SJCRH30 (cell line): ENCODE data around the gene EIF3C. TPM values are rescaled to one million over a fixed set of nuclear protein-coding genes. Genes with fewer than 3 reads are reported as not detected.
"Not testable (repeated sequence)": the region's sequence is repeated elsewhere in the genome, so short reads cannot be mapped to it uniquely, and the experiment has no call there.

Source experiments
- DNase-seq, 2 experiments: peaks; one replicate each; pipeline ENCODE4 v3.0.0-alpha.2; 2015 to 2020
- H3K27ac ChIP-seq: fragments of 250-450 bp; sonication (Bioruptor Pico); 2 replicates; pipeline ENCODE4 v1.5.1; 2020; ENCODE audit warnings: mild to moderate bottlenecking, moderate library complexity
- H3K27me3 ChIP-seq: fragments of 250-450 bp; sonication (Bioruptor Pico); 2 replicates; pipeline ENCODE4 v1.5.1; 2020; ENCODE audit warnings: mild to moderate bottlenecking, moderate library complexity
- H3K36me3 ChIP-seq: fragments of 250-450 bp; sonication (Bioruptor Pico); 2 replicates; pipeline ENCODE4 v1.5.1; 2020; ENCODE audit warnings: mild to moderate bottlenecking, moderate library complexity
- H3K4me1 ChIP-seq: fragments of 250-450 bp; sonication (Bioruptor Pico); 2 replicates; pipeline ENCODE4 v1.5.1; 2020; ENCODE audit warnings: mild to moderate bottlenecking, moderate library complexity
- H3K4me3 ChIP-seq: fragments of 250-450 bp; sonication (Bioruptor Pico); 2 replicates; pipeline ENCODE4 v1.5.1; 2020; ENCODE audit warnings: mild to moderate bottlenecking, moderate library complexity
- H3K9me3 ChIP-seq: fragments of 250-450 bp; sonication (Bioruptor Pico); replicated peaks from 2 replicates; pipeline ENCODE4 v1.5.1; 2020; ENCODE audit warnings: mild to moderate bottlenecking, moderate library complexity
- total RNA-seq: library from RNA; depleted of rRNA; stranded (reverse); fragments of >200 nt; shearing (Covaris generic); gene quantifications from 2 replicates; pipeline ENCODE4 v1.2.3, GENCODE V29; 2014; rRNA removed

The EIF3C gene
- 361 and 372 TPM in 2 replicates for total RNA-seq

GRCh38 chr16:28711220-28712083 is at the start of gene EIF3C:
EIF3C (plus strand) TSS chr16:28711464; CDS start chr16:28711687, 223 bp downstream.
- not testable (repeated sequence) for H3K4me3 ChIP-seq, H3K27ac ChIP-seq, DNase-seq, H3K36me3 ChIP-seq, H3K27me3 ChIP-seq, H3K4me1 ChIP-seq, H3K9me3 ChIP-seq

DNA sequence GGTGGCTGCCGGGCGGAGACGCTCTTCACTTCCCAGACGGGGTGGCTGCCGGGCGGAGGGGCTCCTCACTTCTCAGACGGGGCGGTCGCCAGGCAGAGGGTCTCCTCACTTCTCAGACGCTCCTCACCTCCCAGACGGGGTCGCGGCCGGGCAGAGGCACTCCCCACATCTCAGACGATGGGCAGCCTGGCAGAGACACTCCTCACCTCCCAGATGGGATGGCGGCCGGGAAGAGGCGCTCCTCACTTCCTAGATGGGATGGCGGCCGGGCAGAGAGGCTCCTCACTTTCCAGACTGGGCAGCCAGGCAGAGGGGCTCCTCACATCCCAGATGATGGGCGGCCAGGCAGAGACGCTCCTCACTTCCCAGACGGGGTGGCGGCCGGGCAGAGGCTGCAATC is 45.0 kb upstream of the EIF3C start:
- not testable (repeated sequence) for H3K27me3 ChIP-seq

GRCh38 chr16:28667480-28667879 is 43.8 kb upstream of the EIF3C start:
- DNase-seq, H3K4me3 ChIP-seq, H3K36me3 ChIP-seq, H3K27ac ChIP-seq, H3K4me1 ChIP-seq, H3K27me3 ChIP-seq, H3K9me3 ChIP-seq: not testable (repeated sequence)

More for the DNA sequence above, 45.0 kb upstream of the EIF3C start:
- not testable (repeated sequence) for H3K9me3 ChIP-seq, H3K4me1 ChIP-seq, H3K27ac ChIP-seq, H3K36me3 ChIP-seq, H3K4me3 ChIP-seq, DNase-seq

- not testable (repeated sequence) for H3K4me1 ChIP-seq, H3K9me3 ChIP-seq, DNase-seq, H3K27me3 ChIP-seq, H3K36me3 ChIP-seq, H3K4me3 ChIP-seq, H3K27ac ChIP-seq
Observed at GRCh38 chr16:28668199-28668598, 43.1 kb upstream of the EIF3C start.

DNA sequence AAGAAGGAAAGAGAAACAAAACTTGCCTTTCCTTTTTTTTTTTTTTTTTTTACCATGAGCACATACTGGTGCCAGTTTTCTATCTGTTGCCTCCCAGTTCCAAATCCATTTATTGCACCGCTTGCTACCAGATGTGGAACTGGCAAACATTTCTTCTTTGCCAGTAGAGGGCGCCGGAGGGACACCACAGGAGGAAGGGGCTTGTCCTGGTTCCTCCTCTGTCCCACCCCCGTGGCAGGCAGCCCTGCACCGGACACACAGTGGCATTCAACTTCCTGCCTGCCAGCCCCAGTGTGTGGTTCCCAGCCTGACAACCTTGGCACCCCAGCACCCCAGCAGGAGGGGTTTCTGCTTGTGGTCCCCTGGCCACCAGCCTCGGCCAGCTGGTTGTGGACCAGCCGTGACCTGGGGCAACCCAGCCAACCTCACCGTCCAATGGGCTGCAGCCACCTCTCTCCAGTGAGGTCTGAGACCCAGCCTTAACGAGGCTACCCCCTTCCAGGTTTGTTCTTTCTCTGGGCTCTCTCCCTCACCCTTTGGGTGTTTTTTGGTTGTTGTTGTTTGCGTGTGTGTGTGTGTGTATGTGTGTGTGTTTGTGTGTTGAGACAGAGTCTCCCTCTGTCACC is 22.8 kb upstream of the EIF3C start:
- not testable (repeated sequence) for H3K9me3 ChIP-seq, H3K4me1 ChIP-seq, H3K36me3 ChIP-seq, H3K27ac ChIP-seq, H3K4me3 ChIP-seq, H3K27me3 ChIP-seq, DNase-seq

GRCh38 chr16:28689425-28689824 is 21.8 kb upstream of the EIF3C start:
- H3K27ac ChIP-seq, DNase-seq, H3K9me3 ChIP-seq, H3K4me3 ChIP-seq, H3K27me3 ChIP-seq, H3K4me1 ChIP-seq, H3K36me3 ChIP-seq: not testable (repeated sequence)

- H3K4me1 ChIP-seq, DNase-seq, H3K27ac ChIP-seq, H3K4me3 ChIP-seq, H3K9me3 ChIP-seq, H3K27me3 ChIP-seq, H3K36me3 ChIP-seq: not testable (repeated sequence)
Observed at GRCh38 chr16:28691722-28692121, 19.5 kb upstream of the EIF3C start.

GRCh38 chr16:28693257-28693950 is 17.9 kb upstream of the EIF3C start:
- H3K4me1 ChIP-seq, H3K36me3 ChIP-seq, H3K27me3 ChIP-seq, H3K27ac ChIP-seq, H3K9me3 ChIP-seq, H3K4me3 ChIP-seq, DNase-seq: not testable (repeated sequence)

DNA sequence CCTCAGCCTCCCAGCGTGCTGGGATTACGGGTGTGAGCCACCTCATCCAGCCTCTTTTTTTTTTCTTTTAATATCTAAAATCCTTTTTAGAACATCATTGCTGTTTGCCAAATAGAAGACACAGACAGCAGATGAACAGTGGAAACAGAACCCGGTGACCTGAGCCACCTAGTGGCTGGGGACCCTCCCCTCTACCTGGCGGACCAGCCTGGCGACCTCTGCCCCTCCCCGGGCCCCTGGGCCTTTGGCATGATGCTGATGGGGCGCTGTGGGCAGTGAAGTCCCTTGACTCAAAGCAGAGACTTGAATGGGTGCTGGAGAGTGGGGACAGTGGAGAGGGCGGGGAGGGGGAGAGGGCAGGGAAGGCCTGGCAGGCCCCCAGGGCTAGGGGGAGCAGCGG is 11.5 kb upstream of the EIF3C start:
- not testable (repeated sequence) for H3K27ac ChIP-seq, H3K4me3 ChIP-seq, H3K4me1 ChIP-seq, H3K36me3 ChIP-seq, H3K27me3 ChIP-seq, H3K9me3 ChIP-seq, DNase-seq

- not testable (repeated sequence) for H3K36me3 ChIP-seq, H3K27me3 ChIP-seq, H3K27ac ChIP-seq, DNase-seq, H3K9me3 ChIP-seq, H3K4me3 ChIP-seq, H3K4me1 ChIP-seq
Observed at GRCh38 chr16:28700349-28700748, 10.9 kb upstream of the EIF3C start.

GRCh38 chr16:28701384-28701783 is 9.9 kb upstream of the EIF3C start:
- not testable (repeated sequence) for H3K27ac ChIP-seq, H3K27me3 ChIP-seq, H3K4me1 ChIP-seq, H3K36me3 ChIP-seq, H3K9me3 ChIP-seq, H3K4me3 ChIP-seq, DNase-seq

DNA sequence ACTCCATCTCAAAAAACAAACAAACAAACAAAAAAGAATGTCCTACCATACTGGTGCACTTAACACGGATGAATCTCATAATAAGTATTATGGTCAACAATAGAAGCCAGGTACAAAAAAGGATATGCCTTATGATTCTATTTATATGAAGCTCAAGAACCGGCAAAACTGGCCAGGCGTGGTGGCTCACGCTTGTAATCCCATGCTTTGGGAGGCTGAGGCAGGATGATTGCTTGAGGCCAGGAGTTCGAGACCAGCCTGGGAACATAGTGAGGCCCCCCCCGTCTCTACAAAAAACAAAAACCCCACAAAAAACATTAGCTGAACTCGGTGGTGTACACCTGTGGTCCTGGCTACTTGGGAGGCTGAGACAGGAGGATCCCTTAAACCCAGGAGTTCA is 7.0 kb upstream of the EIF3C start:
- not testable (repeated sequence) for H3K27me3 ChIP-seq, H3K27ac ChIP-seq, H3K4me3 ChIP-seq, H3K4me1 ChIP-seq, DNase-seq, H3K9me3 ChIP-seq, H3K36me3 ChIP-seq

GRCh38 chr16:28722852-28723650 is 11.8 kb downstream of the EIF3C start:
- DNase-seq, H3K36me3 ChIP-seq, H3K27ac ChIP-seq: not testable (repeated sequence)

GRCh38 chr16:28731253-28731652 is 20.0 kb downstream of the EIF3C start:
- H3K27ac ChIP-seq, H3K4me1 ChIP-seq, H3K4me3 ChIP-seq, H3K27me3 ChIP-seq, DNase-seq, H3K9me3 ChIP-seq, H3K36me3 ChIP-seq: not testable (repeated sequence)

More at GRCh38 chr16:28722852-28723650, 11.8 kb downstream of the EIF3C start:
- H3K9me3 ChIP-seq, H3K4me1 ChIP-seq, H3K4me3 ChIP-seq, H3K27me3 ChIP-seq: not testable (repeated sequence)
